Type B pancreatic cell (in vitro differentiated cells): Measurements from ENCODE around the gene KLHL29. TPM values are rescaled to one million over a fixed set of nuclear protein-coding genes. Genes with fewer than 3 reads are reported as not detected.
A peak's percentile ranks its signal among the peaks of the same experiment; 100 is the strongest.

ENCODE experiments used
- DNase-seq: peaks from one replicate; pipeline ENCODE4 v3.0.0; 2021; ENCODE audit warnings: mixed read lengths; ENCODE audit not compliant: unreplicated experiment; ENCODE audit errors: extremely low spot score
- H3K27ac Mint-ChIP-seq: 2 replicates; pipeline ENCODE4 v1.8.0; 2021; ENCODE audit warnings: mild to moderate bottlenecking, mixed read lengths
- H3K27me3 Mint-ChIP-seq: 2 replicates; pipeline ENCODE4 v1.8.0; 2021; ENCODE audit warnings: mixed read lengths
- H3K36me3 Mint-ChIP-seq: 2 replicates; pipeline ENCODE4 v1.8.0; 2021; ENCODE audit warnings: mixed read lengths
- H3K4me1 Mint-ChIP-seq: one replicate; pipeline ENCODE4 v1.8.0; 2021; ENCODE audit warnings: mixed read lengths; ENCODE audit not compliant: unreplicated experiment
- H3K4me3 Mint-ChIP-seq: 2 replicates; pipeline ENCODE4 v1.8.0; 2021; ENCODE audit warnings: mild to moderate bottlenecking, mixed read lengths
- H3K9me3 Mint-ChIP-seq: 2 replicates; pipeline ENCODE4 v1.8.0; 2021; ENCODE audit warnings: mixed read lengths
- total RNA-seq: library from RNA; stranded (reverse); gene quantifications from 2 replicates; pipeline ENCODE4 v1.2.1, GENCODE V29; 2021; ENCODE audit warnings: low replicate concordance
- TF ChIP-seq, protein P1 (sequence below): fragments of 200-600 bp; sonication (generic); conservative IDR thresholded peaks from 2 replicates; pipeline ENCODE4 v1.5.0; 2021; ENCODE audit warnings: antibody characterized with exemption, mild to moderate bottlenecking

KLHL29 gene
- total RNA-seq, 1 donor from 2014 or later: 24.1 TPM

DNA sequence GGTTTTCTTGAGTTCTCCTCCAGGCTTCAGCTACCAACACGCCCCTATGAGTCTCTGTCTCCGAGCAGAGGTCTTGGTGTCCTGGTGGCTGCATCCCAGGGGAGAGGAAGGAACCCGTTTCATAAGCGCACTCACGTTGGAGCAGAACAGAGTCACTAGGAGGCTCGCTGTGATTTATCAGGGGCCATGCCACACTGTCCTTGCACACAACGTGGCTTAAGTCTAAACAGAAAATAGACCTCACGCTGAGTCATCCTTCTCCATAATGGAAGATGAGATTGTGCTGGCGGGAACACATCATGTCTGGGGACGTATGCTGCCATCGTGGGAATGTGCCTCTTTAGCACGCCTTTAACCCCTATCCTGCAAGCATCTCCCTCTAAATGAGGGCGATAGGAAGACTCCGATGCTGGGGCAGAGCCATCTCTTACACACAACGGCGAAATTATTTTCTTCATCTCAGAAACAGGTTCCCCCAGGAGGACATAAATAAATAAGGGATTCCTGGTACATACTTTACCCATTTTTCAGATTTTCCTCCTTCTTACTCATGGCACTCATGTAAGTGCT lies 211.4 kb downstream of the KLHL29 start:
- no peaks in the 10 kb centered on the region for H3K27me3 Mint-ChIP-seq
- H3K9me3 Mint-ChIP-seq: no peaks in the 10 kb centered on the region
- TF ChIP-seq, protein P1, sequence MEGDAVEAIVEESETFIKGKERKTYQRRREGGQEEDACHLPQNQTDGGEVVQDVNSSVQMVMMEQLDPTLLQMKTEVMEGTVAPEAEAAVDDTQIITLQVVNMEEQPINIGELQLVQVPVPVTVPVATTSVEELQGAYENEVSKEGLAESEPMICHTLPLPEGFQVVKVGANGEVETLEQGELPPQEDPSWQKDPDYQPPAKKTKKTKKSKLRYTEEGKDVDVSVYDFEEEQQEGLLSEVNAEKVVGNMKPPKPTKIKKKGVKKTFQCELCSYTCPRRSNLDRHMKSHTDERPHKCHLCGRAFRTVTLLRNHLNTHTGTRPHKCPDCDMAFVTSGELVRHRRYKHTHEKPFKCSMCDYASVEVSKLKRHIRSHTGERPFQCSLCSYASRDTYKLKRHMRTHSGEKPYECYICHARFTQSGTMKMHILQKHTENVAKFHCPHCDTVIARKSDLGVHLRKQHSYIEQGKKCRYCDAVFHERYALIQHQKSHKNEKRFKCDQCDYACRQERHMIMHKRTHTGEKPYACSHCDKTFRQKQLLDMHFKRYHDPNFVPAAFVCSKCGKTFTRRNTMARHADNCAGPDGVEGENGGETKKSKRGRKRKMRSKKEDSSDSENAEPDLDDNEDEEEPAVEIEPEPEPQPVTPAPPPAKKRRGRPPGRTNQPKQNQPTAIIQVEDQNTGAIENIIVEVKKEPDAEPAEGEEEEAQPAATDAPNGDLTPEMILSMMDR: no peak
- no peak for DNase-seq
- H3K36me3 Mint-ChIP-seq: no peaks in the 10 kb centered on the region
- H3K4me3 Mint-ChIP-seq: peak overlapping the region; percentile 36
- H3K4me1 Mint-ChIP-seq: peaks cover 51% of the 10 kb centered on the region
- H3K27ac Mint-ChIP-seq: peak overlapping the region; percentile 13

DNA sequence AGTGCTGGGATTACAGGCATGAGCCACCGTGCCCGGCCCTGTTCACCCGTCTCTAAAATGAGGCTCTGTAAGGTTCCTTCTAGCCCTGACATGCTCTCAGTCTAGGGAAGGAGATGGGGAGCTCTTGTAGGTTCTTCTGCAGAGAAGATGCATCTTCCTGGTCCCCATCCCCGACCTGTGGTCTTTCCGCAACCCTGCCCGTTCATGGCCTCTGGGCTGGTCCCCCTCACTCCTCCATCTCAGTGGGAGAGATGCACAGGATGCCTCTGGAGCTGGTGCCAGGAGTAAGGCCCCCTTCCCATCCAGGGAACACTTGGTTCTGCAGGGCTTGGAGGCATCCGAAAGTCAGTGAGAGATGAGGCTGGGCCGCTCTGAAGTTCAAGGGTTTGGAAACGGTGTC lies 212.7 kb downstream of the KLHL29 start:
- no peak overlapping the region for H3K27ac Mint-ChIP-seq
- H3K27me3 Mint-ChIP-seq: no peaks in the 10 kb centered on the region
- peaks cover 50% of the 10 kb centered on the region for H3K4me1 Mint-ChIP-seq

DNA sequence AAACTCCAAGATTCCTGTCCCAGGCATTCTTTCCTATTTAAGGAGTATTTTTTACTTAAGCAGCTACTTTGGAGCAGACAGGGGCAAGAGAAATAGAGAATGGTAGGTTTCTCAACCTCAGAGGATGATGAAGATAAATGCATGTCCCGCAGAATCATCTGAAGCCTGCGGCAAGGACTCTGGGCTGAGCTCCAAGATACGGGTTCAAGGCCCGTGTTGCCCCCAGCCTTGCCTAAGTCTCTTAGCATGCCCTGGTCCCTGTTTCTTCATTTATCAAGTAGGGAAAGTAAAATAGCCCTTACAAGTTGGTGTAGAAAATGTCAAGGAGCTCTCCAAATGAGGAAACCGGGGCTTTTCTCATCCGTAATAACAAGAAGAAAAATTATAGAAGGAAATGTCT lies 214.0 kb downstream of the KLHL29 start:
- Mint-ChIP-seq H3K4me3 (no peak overlapping the region), H3K27ac (no peak overlapping the region), H3K4me1 (peaks cover 39% of the 10 kb centered on the region), H3K27me3 (no peaks in the 10 kb centered on the region), H3K9me3 (no peaks in the 10 kb centered on the region), H3K36me3 (no peaks in the 10 kb centered on the region)
- DNase-seq: no peak
- TF ChIP-seq, protein P1: no peak

More for the DNA sequence above, 212.7 kb downstream of the KLHL29 start:
- TF ChIP-seq, protein P1: no peak
- Mint-ChIP-seq H3K4me3 (no peak overlapping the region), H3K36me3 (no peaks in the 10 kb centered on the region), H3K9me3 (no peaks in the 10 kb centered on the region)
- DNase-seq: no peak

DNA sequence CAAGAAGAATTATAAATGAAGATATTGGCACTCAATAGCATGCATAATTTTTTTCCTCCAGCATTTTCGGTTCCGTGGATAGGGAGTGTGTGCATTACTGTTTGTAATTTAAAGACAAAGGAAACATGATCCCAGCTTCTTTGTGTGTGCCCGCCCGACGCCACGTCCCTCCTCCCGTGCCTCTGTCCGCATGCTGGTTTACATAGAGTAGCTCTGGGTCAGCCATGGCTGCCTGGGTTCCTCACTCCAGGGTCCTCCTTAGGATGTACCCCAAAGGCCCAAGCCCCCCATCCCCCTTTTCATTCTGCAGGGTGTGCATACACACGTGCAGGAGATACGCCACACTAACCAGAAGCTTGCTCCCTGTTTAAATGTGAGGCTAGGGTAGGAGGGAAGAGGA lies 214.7 kb downstream of the KLHL29 start:
- Mint-ChIP-seq H3K4me1 (peaks cover 33% of the 10 kb centered on the region), H3K9me3 (no peaks in the 10 kb centered on the region), H3K4me3 (no peak overlapping the region), H3K27ac (peak overlapping the region; percentile 62), H3K27me3 (no peaks in the 10 kb centered on the region), H3K36me3 (no peaks in the 10 kb centered on the region)
- no peak for DNase-seq
- TF ChIP-seq, protein P1: no peak

DNA sequence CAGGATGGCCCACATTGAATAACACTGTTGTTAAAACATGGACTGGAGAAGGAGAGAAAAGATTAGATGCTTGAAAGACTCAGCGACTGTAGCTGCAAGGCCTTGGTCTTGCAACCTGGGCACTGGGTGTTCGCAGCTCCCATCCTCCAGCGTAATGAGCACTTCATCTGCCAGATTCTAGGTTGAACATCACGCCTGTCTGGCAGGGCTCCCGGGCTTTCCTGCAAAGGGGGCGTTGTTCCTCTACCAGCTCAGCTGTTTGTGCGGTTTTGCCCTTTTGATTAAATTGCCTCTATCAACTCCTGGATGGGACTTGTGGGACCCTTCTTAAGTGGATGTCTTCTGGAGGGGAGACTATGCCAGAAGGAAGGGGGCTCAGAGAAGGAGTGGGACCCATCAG lies 215.4 kb downstream of the KLHL29 start:
- no peak for DNase-seq
- TF ChIP-seq, protein P1: no peak
- Mint-ChIP-seq H3K36me3 (no peaks in the 10 kb centered on the region), H3K27me3 (no peaks in the 10 kb centered on the region), H3K4me3 (no peak overlapping the region), H3K4me1 (peaks cover 29% of the 10 kb centered on the region), H3K9me3 (no peaks in the 10 kb centered on the region), H3K27ac (peak overlapping the region; percentile 62)
